Measurements from ENCODE around the gene ZNF575. TPM values are rescaled to one million over a fixed set of nuclear protein-coding genes. Genes with fewer than 3 reads are reported as not detected.

ZNF575 gene
- total RNA-seq, 1 experiment from 2014 or later = 2.8 TPM

GRCh38 chr19:43532571-43532961 lies 422 bp upstream of the ZNF575 start:
- no peaks in the 10 kb centered on the region for H3K9me3 Mint-ChIP-seq (ENCODE audit: low read depth, unreplicated experiment)
- DNase-seq = peak; percentile 65
- intact Hi-C loops (cut with micrococcal nuclease; ENCODE audit: unreplicated experiment) = no loop called here
- peak overlapping the region; percentile 68 for H3K27ac Mint-ChIP-seq (ENCODE audit: unreplicated experiment)
- TF ChIP-seq CTCF (IDR thresholded peaks at IDR 0.05; ENCODE audit: unreplicated experiment) = no peak
- CTCF ChIA-PET = interaction anchor here (0.6 to 1.7 kb wide), 7 partner anchors 13 to 1147 kb away, joined by 3 to 13 read pairs (median 4); no protein-coding TSS in a partner anchor
- H3K36me3 Mint-ChIP-seq (ENCODE audit: insufficient read depth, unreplicated experiment) = peaks cover 33% of the 10 kb centered on the region
- no peaks in the 10 kb centered on the region for H3K27me3 Mint-ChIP-seq (ENCODE audit: unreplicated experiment)
- H3K4me3 Mint-ChIP-seq (ENCODE audit: low read depth, unreplicated experiment) = peak overlapping the region; percentile 79
- no peaks in the 10 kb centered on the region for H3K4me1 Mint-ChIP-seq (ENCODE audit: low read depth, unreplicated experiment)
- no TSS peak for BruUV-seq (replicated peaks)

GRCh38 chr19:43533546-43534304 lies 737 bp downstream of the ZNF575 start:
- CTCF ChIA-PET = interaction anchor here (0.6 to 1.7 kb wide), 3 partner anchors 14 to 129 kb away, joined by 4 to 13 read pairs (median 11); no protein-coding TSS in a partner anchor
- no peaks in the 10 kb centered on the region for H3K4me1 Mint-ChIP-seq (ENCODE audit: low read depth, unreplicated experiment)
- no peak for TF ChIP-seq CTCF (IDR thresholded peaks at IDR 0.05; ENCODE audit: unreplicated experiment)
- peak overlapping the region; percentile 68 for H3K27ac Mint-ChIP-seq (ENCODE audit: unreplicated experiment)
- peaks cover 31% of the 10 kb centered on the region for H3K36me3 Mint-ChIP-seq (ENCODE audit: insufficient read depth, unreplicated experiment)
- intact Hi-C loops (cut with micrococcal nuclease; ENCODE audit: unreplicated experiment) = no loop called here
- H3K27me3 Mint-ChIP-seq (ENCODE audit: unreplicated experiment) = no peaks in the 10 kb centered on the region
- DNase-seq = peak; percentile 95
- peak overlapping the region; percentile 79 for H3K4me3 Mint-ChIP-seq (ENCODE audit: low read depth, unreplicated experiment)
- no TSS peak for BruUV-seq (replicated peaks)
- no peaks in the 10 kb centered on the region for H3K9me3 Mint-ChIP-seq (ENCODE audit: low read depth, unreplicated experiment)

GRCh38 chr19:43534305-43534815 lies 1.4 kb downstream of the ZNF575 start:
- peaks cover 4% of the 10 kb centered on the region for H3K9me3 Mint-ChIP-seq (ENCODE audit: low read depth, unreplicated experiment)
- peaks cover 35% of the 10 kb centered on the region for H3K36me3 Mint-ChIP-seq (ENCODE audit: insufficient read depth, unreplicated experiment)
- H3K4me3 Mint-ChIP-seq (ENCODE audit: low read depth, unreplicated experiment) = peak overlapping the region; percentile 79
- no TSS peak for BruUV-seq (replicated peaks)
- CTCF ChIA-PET = no interaction called here
- TF ChIP-seq CTCF (IDR thresholded peaks at IDR 0.05; ENCODE audit: unreplicated experiment) = no peak
- H3K4me1 Mint-ChIP-seq (ENCODE audit: low read depth, unreplicated experiment) = no peaks in the 10 kb centered on the region
- no peak for DNase-seq
- H3K27ac Mint-ChIP-seq (ENCODE audit: unreplicated experiment) = peak overlapping the region; percentile 68
- intact Hi-C loops (cut with micrococcal nuclease; ENCODE audit: unreplicated experiment) = no loop called here
- H3K27me3 Mint-ChIP-seq (ENCODE audit: unreplicated experiment) = no peaks in the 10 kb centered on the region

GRCh38 chr19:43534816-43535761 lies 2.1 kb downstream of the ZNF575 start:
- peaks cover 4% of the 10 kb centered on the region for H3K9me3 Mint-ChIP-seq (ENCODE audit: low read depth, unreplicated experiment)
- H3K27me3 Mint-ChIP-seq (ENCODE audit: unreplicated experiment) = no peaks in the 10 kb centered on the region
- peak; percentile 41 for TF ChIP-seq CTCF (IDR thresholded peaks at IDR 0.05; ENCODE audit: unreplicated experiment)
- CTCF ChIA-PET = interaction anchor here (0.7 to 1.0 kb wide), 2 partner anchors 87 to 677 kb away, joined by 4 to 12 read pairs; partner anchors contain the start of gene ZNF227
- DNase-seq = peak; percentile 37
- intact Hi-C loops (cut with micrococcal nuclease; ENCODE audit: unreplicated experiment) = no loop called here
- H3K4me3 Mint-ChIP-seq (ENCODE audit: low read depth, unreplicated experiment) = no peak overlapping the region
- H3K36me3 Mint-ChIP-seq (ENCODE audit: insufficient read depth, unreplicated experiment) = peaks cover 39% of the 10 kb centered on the region
- no peak overlapping the region for H3K27ac Mint-ChIP-seq (ENCODE audit: unreplicated experiment)
- no TSS peak for BruUV-seq (replicated peaks)
- H3K4me1 Mint-ChIP-seq (ENCODE audit: low read depth, unreplicated experiment) = no peaks in the 10 kb centered on the region

Measured in Calu3 (cell line).